Gastrocnemius medialis (tissue), 4 donors: ENCODE results near the gene SLC16A3. TPM values are rescaled to one million over a fixed set of nuclear protein-coding genes. Genes with fewer than 3 reads are reported as not detected.

ENCODE experiments used
- ATAC-seq, 2 donors: fragments of 150-250 bp; one replicate each; pipeline ENCODE4 v1.9.1; 2016
- DNase-seq, 2 donors: peaks; one replicate each; pipeline ENCODE4 v3.0.0-alpha.2; 2019
- H3K27ac ChIP-seq, 4 donors: fragments of 200-600 bp; sonication (generic); 1 replicate in 1 of 4; 2 replicates in 3 of 4; pipeline ENCODE4 v1.5.1; 2016 to 2018; ENCODE audit warnings: mild to moderate bottlenecking in 2 of 4, moderate library complexity in 1 of 4
- H3K27me3 ChIP-seq, 3 donors: fragments of 200-600 bp; sonication (generic) in 2 of 3; 1 replicate in 1 of 3; 2 replicates in 2 of 3; pipeline versions ENCODE4 v1.5.1 to v1.6.0; 2016 to 2019; ENCODE audit warnings: mild to moderate bottlenecking in 1 of 3, moderate library complexity in 1 of 3
- H3K36me3 ChIP-seq, 2 donors: fragments of 200-600 bp; sonication (generic) in 1 of 2; one replicate each; pipeline ENCODE4 v1.5.1; 2017 to 2018
- H3K4me1 ChIP-seq, 2 donors: fragments of 200-600 bp; sonication (generic) in 1 of 2; one replicate each; pipeline ENCODE4 v1.5.1; 2016 to 2017; ENCODE audit warnings: mild to moderate bottlenecking in 2 of 2
- H3K4me3 ChIP-seq, 4 donors: fragments of 200-600 bp; sonication (generic) in 3 of 4; 1 replicate in 1 of 4; 2 replicates in 3 of 4; pipeline ENCODE4 v1.5.1; 2016 to 2019; ENCODE audit warnings: mild to moderate bottlenecking in 2 of 4
- H3K9me3 ChIP-seq, 3 donors: fragments of 200-600 bp; sonication (generic) in 2 of 3; 1 replicate in 1 of 3; 2 replicates in 2 of 3; pipeline ENCODE4 v1.5.1; 2016 to 2019
- CTCF ChIP-seq, 5 experiments: fragments of 450-650 bp in 3 of 5; fragments of 200-600 bp in 2 of 5; sonication (generic) in 2 of 5; IDR thresholded peaks in 4 of 5; conservative IDR thresholded peaks in 1 of 5; 1 replicate in 4 of 5; 2 replicates in 1 of 5; pipeline ENCODE4 v1.5.1; 2016 to 2019; ENCODE audit warnings: antibody characterized with exemption in 5 of 5, mild to moderate bottlenecking in 3 of 5, moderate library complexity in 3 of 5
- POLR2A ChIP-seq, 2 donors: fragments of 450-650 bp; IDR thresholded peaks; one replicate each; pipeline ENCODE4 v1.6.1; 2017; ENCODE audit warnings: antibody characterized with exemption in 2 of 2, mild to moderate bottlenecking in 2 of 2, moderate library complexity in 2 of 2
- in situ Hi-C, 4 donors: fragments of 200-750 bp; cut with MboI; loops; one replicate each; pipeline versions ENCODE4 v1.15.0 to v1.8.0; 2017; ENCODE audit warnings: low sequenced_read_pairs in 4 of 4
- intact Hi-C: fragments of 100-400 bp; cut with DNase I; formaldehyde crosslinking; loops from one replicate; pipeline ENCODE4 v1.15.1; 2023; ENCODE audit warnings: low total_unique reads
- total RNA-seq, 4 donors: library from RNA; depleted of rRNA; stranded (reverse); fragments of >200 nt; gene quantifications; one replicate each; pipeline versions ENCODE4 v1.1.0 to v1.2.3, GENCODE V29; 2016

The SLC16A3 gene
- total RNA-seq, 4 donors from 2014 or later: 46.0 to 173 (median 126) TPM

DNA sequence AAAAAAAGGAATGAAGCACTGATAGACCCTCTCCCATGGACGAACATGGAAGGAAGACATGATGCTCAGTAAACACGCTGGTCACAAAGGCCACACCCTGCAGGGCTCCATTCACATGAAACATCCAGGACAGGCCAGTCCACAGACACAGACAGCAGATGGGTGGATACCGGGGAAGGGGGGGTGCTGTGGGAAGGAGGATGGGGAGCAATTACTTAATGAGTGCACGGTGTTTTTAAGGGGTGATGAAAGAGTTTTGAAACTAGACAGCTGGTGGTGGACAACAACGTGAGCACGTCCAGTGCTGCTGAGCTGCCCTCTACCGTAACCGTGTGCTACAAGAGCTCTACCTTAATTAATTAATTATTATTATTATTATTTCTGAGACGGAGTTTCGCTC lies 6.0 kb upstream of the SLC16A3 start:
- H3K4me1 ChIP-seq: peaks cover 24 to 25% of the 10 kb centered on the region in 2 donors
- in situ Hi-C loops: no loop called here
- no peak overlapping the region for H3K4me3 ChIP-seq
- ATAC-seq: no peak
- TF ChIP-seq POLR2A (IDR thresholded peaks at IDR 0.05) (peak in 1 of 2 donors; percentile 8), CTCF (IDR thresholded peaks at IDR 0.05 in 4 of 5, conservative IDR thresholded peaks at IDR 0.05 in 1 of 5) (no peak)
- H3K27ac ChIP-seq: no peak overlapping the region
- intact Hi-C loops: no loop called here
- DNase-seq: no peak
- no peaks in the 10 kb centered on the region for H3K9me3 ChIP-seq
- no peaks in the 10 kb centered on the region for H3K36me3 ChIP-seq
- H3K27me3 ChIP-seq: no peaks in the 10 kb centered on the region

GRCh38 chr17:82223517-82223916 lies 5.3 kb upstream of the SLC16A3 start:
- Histone ChIP-seq H3K36me3 (no peaks in the 10 kb centered on the region), H3K4me3 (no peak overlapping the region), H3K4me1 (peaks cover 23 to 24% of the 10 kb centered on the region in 2 donors), H3K27ac (no peak overlapping the region), H3K9me3 (no peaks in the 10 kb centered on the region), H3K27me3 (no peaks in the 10 kb centered on the region)
- no peak for ATAC-seq
- in situ Hi-C loops: no loop called here
- TF ChIP-seq POLR2A (IDR thresholded peaks at IDR 0.05) (no peak), CTCF (IDR thresholded peaks at IDR 0.05 in 4 of 5, conservative IDR thresholded peaks at IDR 0.05 in 1 of 5) (no peak)
- intact Hi-C loops: no loop called here
- no peak for DNase-seq

- H3K27ac ChIP-seq: peak overlapping the region; percentile 82 to 98 (median 92)
- H3K27me3 ChIP-seq: no peaks in the 10 kb centered on the region
- TF ChIP-seq POLR2A (IDR thresholded peaks at IDR 0.05) (no peak), CTCF (IDR thresholded peaks at IDR 0.05 in 4 of 5, conservative IDR thresholded peaks at IDR 0.05 in 1 of 5) (no peak)
- ATAC-seq (no peak), DNase-seq (no peak)
- in situ Hi-C loops (no loop called here), intact Hi-C loops (no loop called here)
- no peak overlapping the region for H3K4me3 ChIP-seq
- no peaks in the 10 kb centered on the region for H3K36me3 ChIP-seq
- H3K9me3 ChIP-seq: no peaks in the 10 kb centered on the region
- H3K4me1 ChIP-seq: peaks cover 28 to 30% of the 10 kb centered on the region in 2 donors
These were observed 4.2 kb upstream of the SLC16A3 start for GRCh38 chr17:82224666-82225065.

GRCh38 chr17:82225368-82226029 lies 3.3 kb upstream of the SLC16A3 start:
- Histone ChIP-seq H3K9me3 (no peaks in the 10 kb centered on the region), H3K4me3 (peak overlapping the region; percentile 27 to 54 (median 40)), H3K27ac (peak overlapping the region; percentile 82 to 98 (median 92)), H3K27me3 (no peaks in the 10 kb centered on the region), H3K36me3 (no peaks in the 10 kb centered on the region), H3K4me1 (peaks cover 35 to 38% of the 10 kb centered on the region in 2 donors)
- peak; percentile 86 to 96 for DNase-seq
- peak; percentile 78 for ATAC-seq
- intact Hi-C loops: no loop called here
- in situ Hi-C loops: no loop called here
- TF ChIP-seq CTCF (IDR thresholded peaks at IDR 0.05 in 4 of 5, conservative IDR thresholded peaks at IDR 0.05 in 1 of 5): no peak
- peak; percentile 67 to 76 for TF ChIP-seq POLR2A (IDR thresholded peaks at IDR 0.05)
